K562 (cell line): ENCODE measurements around the gene RALGPS1. TPM values are rescaled to one million over a fixed set of nuclear protein-coding genes. Genes with fewer than 3 reads are reported as not detected.
A peak's percentile ranks its signal among the peaks of the same experiment; 100 is the strongest.

Experiments used
- BDP1 ChIP-seq: IDR thresholded peaks from 3 replicates; pipeline ENCODE4 v1.6.1; 2011; ENCODE audit not compliant: insufficient read length, insufficient read depth
- C11orf30 ChIP-seq: fragments of 450-650 bp; IDR thresholded peaks from 2 replicates; pipeline ENCODE4 v1.6.1; 2016; ENCODE audit warnings: low read depth, mild to moderate bottlenecking
- CAMTA2 ChIP-seq: fragments of 250-450 bp; sonication (Bioruptor Pico); conservative IDR thresholded peaks from 2 replicates; pipeline ENCODE4 v1.5.1; 2022
- CBFB ChIP-seq: sonication (generic); formaldehyde crosslinking; IDR thresholded peaks from 2 replicates; pipeline ENCODE4 v1.4.0; 2020; ENCODE audit warnings: mild to moderate bottlenecking, missing genetic modification reagents
- CBX5 ChIP-seq: IDR thresholded peaks from 2 replicates; pipeline ENCODE4 v1.6.1; 2014; ENCODE audit warnings: low read depth, borderline replicate concordance
- DMBX1 ChIP-seq: fragments of 250-450 bp; sonication (Bioruptor Pico); IDR thresholded peaks from 2 replicates; pipeline ENCODE4 v1.8.0; 2022; ENCODE audit warnings: inconsistent platforms, mild to moderate bottlenecking, moderate library complexity, borderline replicate concordance
- DPF2 ChIP-seq: fragments of 450-650 bp; IDR thresholded peaks from 2 replicates; pipeline ENCODE4 v1.6.1; 2016
- ESRRA ChIP-seq: fragments of 450-650 bp; IDR thresholded peaks from 2 replicates; pipeline ENCODE4 v1.6.1; 2014; ENCODE audit warnings: low read depth, mild to moderate bottlenecking, moderate library complexity, borderline replicate concordance
- FOS ChIP-seq: IDR thresholded peaks from 3 replicates; pipeline ENCODE4 v1.6.1; 2011; ENCODE audit not compliant: insufficient read length; ENCODE audit errors: extremely low read depth
- FOXM1 ChIP-seq, 2 experiments: fragments of 450-650 bp in 1 of 2; sonication (generic) in 1 of 2; formaldehyde crosslinking in 1 of 2; IDR thresholded peaks; 2 replicates each; pipeline versions ENCODE4 v1.6.1 to v1.9.0; 2017 to 2022; ENCODE audit warnings: low read depth in 2 of 2, mild to moderate bottlenecking in 2 of 2, missing genetic modification reagents in 1 of 2, moderate library complexity in 1 of 2
- GTF2F1 ChIP-seq: IDR thresholded peaks from 2 replicates; pipeline ENCODE4 v1.6.1; 2011; ENCODE audit warnings: low read depth, low read length, improper control_type of control experiment
- HDAC8 ChIP-seq: fragments of 450-650 bp; IDR thresholded peaks from 2 replicates; pipeline ENCODE4 v1.6.1; 2016; ENCODE audit warnings: mild to moderate bottlenecking, missing genetic modification characterization, moderate library complexity, missing compliant biosample characterization
- KAT7 ChIP-seq: sonication (generic); formaldehyde crosslinking; IDR thresholded peaks from 2 replicates; pipeline ENCODE4 v1.8.0; 2022; ENCODE audit warnings: missing genetic modification reagents, mild to moderate bottlenecking, borderline replicate concordance
- KLF13 ChIP-seq: fragments of 450-650 bp; IDR thresholded peaks from 2 replicates; pipeline ENCODE4 v1.6.1; 2016; ENCODE audit warnings: missing genetic modification characterization, low read depth, mild to moderate bottlenecking, missing compliant biosample characterization, moderate library complexity, borderline replicate concordance
- LEF1 ChIP-seq: fragments of 450-650 bp; IDR thresholded peaks from 2 replicates; pipeline ENCODE4 v1.6.1; 2016; ENCODE audit warnings: mild to moderate bottlenecking
- MAFK ChIP-seq: IDR thresholded peaks from 2 replicates; pipeline ENCODE4 v1.6.1; 2011; ENCODE audit warnings: low read length, improper control_type of control experiment
- NCOR1 ChIP-seq: fragments of 450-650 bp; IDR thresholded peaks from 2 replicates; pipeline ENCODE4 v1.6.1; 2016; ENCODE audit warnings: mild to moderate bottlenecking, moderate library complexity
- NR2C2 ChIP-seq, 2 experiments: fragments of 200-800 bp in 1 of 2; sonication (Bioruptor generic) in 1 of 2; sonication (generic) in 1 of 2; formaldehyde crosslinking in 1 of 2; IDR thresholded peaks; 2 replicates each; pipeline versions ENCODE4 v1.6.1 to v1.8.0; 2016 to 2022; ENCODE audit warnings: mild to moderate bottlenecking in 1 of 2, missing compliant biosample characterization in 1 of 2, missing genetic modification characterization in 1 of 2, missing genetic modification reagents in 1 of 2
- RFX1 ChIP-seq: fragments of 450-650 bp; IDR thresholded peaks from 2 replicates; pipeline ENCODE4 v1.6.1; 2016; ENCODE audit warnings: mild to moderate bottlenecking, moderate library complexity
- RUNX1 ChIP-seq: sonication (generic); IDR thresholded peaks from 2 replicates; pipeline ENCODE4 v1.6.1; 2016; ENCODE audit warnings: antibody characterized with exemption, low read depth
- SMARCA4 ChIP-seq: fragments of 450-650 bp; IDR thresholded peaks from 2 replicates; pipeline ENCODE4 v1.6.1; 2016
- SMARCA5 ChIP-seq: fragments of 450-650 bp; IDR thresholded peaks from 2 replicates; pipeline ENCODE4 v1.6.1; 2016
- SOX6 ChIP-seq: fragments of 450-650 bp; IDR thresholded peaks from 2 replicates; pipeline ENCODE4 v1.6.1; 2014; ENCODE audit warnings: mild to moderate bottlenecking
- TBP ChIP-seq: optimal IDR thresholded peaks from 2 replicates; pipeline ENCODE3; 2011; ENCODE audit warnings: low read depth, low read length, improper control_type of control experiment
- XRCC4 ChIP-seq: IDR thresholded peaks from one replicate; pipeline ENCODE4 v1.6.1; 2011; ENCODE audit not compliant: insufficient read depth, insufficient read length; ENCODE audit errors: extremely low read depth
- ZBTB26 ChIP-seq: fragments of 450-650 bp; formaldehyde crosslinking; IDR thresholded peaks from 2 replicates; pipeline ENCODE4 v1.4.0; 2022; ENCODE audit warnings: missing genetic modification characterization
- ZFP1 ChIP-seq: fragments of 450-650 bp; formaldehyde crosslinking; IDR thresholded peaks from 2 replicates; pipeline ENCODE4 v1.4.0; 2020; ENCODE audit warnings: mild to moderate bottlenecking, mixed read lengths
- ZNF23 ChIP-seq: fragments of 250-450 bp; sonication (Bioruptor Pico); IDR thresholded peaks from 2 replicates; pipeline ENCODE4 v1.4.0; 2020; ENCODE audit warnings: mild to moderate bottlenecking
- ZNF316 ChIP-seq: fragments of 450-650 bp; IDR thresholded peaks from 2 replicates; pipeline ENCODE4 v1.6.1; 2016
- ZNF77 ChIP-seq: fragments of 250-450 bp; sonication (Bioruptor Pico); IDR thresholded peaks from 2 replicates; pipeline ENCODE4 v1.5.0; 2020
- polyA plus RNA-seq, 8 experiments: library from polyadenylated mRNA; depleted of rRNA in 4 of 8; stranded (reverse) in 5 of 8; unstranded in 3 of 8; fragments of >200 nt; fragmentation: Nextera tagmentation in 2 of 8; fragmentation: Illumina TruSeq in 1 of 8; extraction: Ambion mirVana in 2 of 8; extraction: Trizol in 1 of 8; gene quantifications; 2 replicates each; pipeline versions ENCODE4 v1.2.1 to v1.2.3, GENCODE V29; 2011 to 2014; ENCODE audit warnings: inconsistent platforms in 1 of 8, missing spikeins in 1 of 8
- total RNA-seq, 7 experiments: library from RNA; depleted of rRNA in 6 of 7; stranded (reverse); fragments of >200 nt in 6 of 7; fragmentation: Illumina TruSeq in 2 of 7; extraction: Trizol in 2 of 7; gene quantifications; 2 replicates each; pipeline versions ENCODE4 v1.2.1 to v1.2.3, GENCODE V29; 2011 to 2021; ENCODE audit warnings: low replicate concordance in 1 of 7
- TF ChIP-seq, protein P1 (sequence below): conservative IDR thresholded peaks from 2 replicates; pipeline ENCODE4 v1.6.1; 2011; ENCODE audit warnings: low read depth, mild to moderate bottlenecking, low read length; ENCODE audit not compliant: control insufficient read depth

RALGPS1 gene
- total and polyA plus RNA-seq, 9 of the 15 experiments (the other 6 are each of a cell fraction or from before 2014, with no cell fraction given) = 0.04 to 2.6 (median 1.5) TPM

- TF ChIP-seq KLF13 (tag) = no peak
- TF ChIP-seq XRCC4 = no peak
- no peak for TF ChIP-seq ZFP1
- peak; percentile 79 for TF ChIP-seq SMARCA4
- TF ChIP-seq NR2C2 (CRISPR knock-in tag; IDR thresholded peaks at IDR 0.05) = no peak
- TF ChIP-seq NR2C2 (tag; IDR thresholded peaks at IDR 0.05) = peak; percentile 66
- TF ChIP-seq HDAC8 (tag) = no peak
- no peak for TF ChIP-seq BDP1
- TF ChIP-seq ZNF77 (CRISPR knock-in tag) = no peak
- peak; percentile 53; the same call in 1 of the 2 replicates for TF ChIP-seq CBFB
- TF ChIP-seq FOXM1 (IDR thresholded peaks at IDR 0.05; ENCODE audit: low read depth) = no peak
- TF ChIP-seq FOXM1 (CRISPR knock-in tag; IDR thresholded peaks at IDR 0.05; ENCODE audit: low read depth) = no peak
- TF ChIP-seq ZBTB26 (CRISPR knock-in tag) = no peak
- TF ChIP-seq CBX5 = no peak
- TF ChIP-seq SMARCA5 = peak; percentile 70; the same call in 1 of the 2 replicates
- peak; percentile 88 for TF ChIP-seq ESRRA
- TF ChIP-seq SOX6 = peak; percentile 38; the same call in 1 of the 2 replicates
- TF ChIP-seq TBP = no peak
- TF ChIP-seq CAMTA2 (CRISPR knock-in tag) = no peak
- TF ChIP-seq, protein P1, sequence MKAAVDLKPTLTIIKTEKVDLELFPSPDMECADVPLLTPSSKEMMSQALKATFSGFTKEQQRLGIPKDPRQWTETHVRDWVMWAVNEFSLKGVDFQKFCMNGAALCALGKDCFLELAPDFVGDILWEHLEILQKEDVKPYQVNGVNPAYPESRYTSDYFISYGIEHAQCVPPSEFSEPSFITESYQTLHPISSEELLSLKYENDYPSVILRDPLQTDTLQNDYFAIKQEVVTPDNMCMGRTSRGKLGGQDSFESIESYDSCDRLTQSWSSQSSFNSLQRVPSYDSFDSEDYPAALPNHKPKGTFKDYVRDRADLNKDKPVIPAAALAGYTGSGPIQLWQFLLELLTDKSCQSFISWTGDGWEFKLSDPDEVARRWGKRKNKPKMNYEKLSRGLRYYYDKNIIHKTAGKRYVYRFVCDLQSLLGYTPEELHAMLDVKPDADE = no peak
- TF ChIP-seq RFX1 = no peak
- peak; percentile 39; the same call in 1 of the 2 replicates for TF ChIP-seq ZNF316
- no peak for TF ChIP-seq RUNX1
- no peak for TF ChIP-seq ZNF23 (CRISPR knock-in tag)
- TF ChIP-seq FOS = peak; percentile 20
- TF ChIP-seq MAFK = peak; percentile 16; the same call in 1 of the 2 replicates
- peak; percentile 48; the same call in 1 of the 2 replicates for TF ChIP-seq C11orf30
- TF ChIP-seq DMBX1 (CRISPR knock-in tag) = no peak
- TF ChIP-seq LEF1 = peak; percentile 49; the same call in 1 of the 2 replicates
- no peak for TF ChIP-seq GTF2F1
- peak; percentile 91 for TF ChIP-seq DPF2
- peak; percentile 61 for TF ChIP-seq NCOR1
- TF ChIP-seq KAT7 (CRISPR knock-in tag) = no peak
Measured at GRCh38 chr9:127187231-127187956, 272.8 kb downstream of the RALGPS1 start (continued).
